ENCODE data around the gene EIF4H.
"Not testable (repeated sequence)": the region's sequence is repeated elsewhere in the genome, so short reads cannot be mapped to it uniquely, and the experiment has no call there.

Gene EIF4H

GRCh38 chr7:74202841-74203556, 28.8 kb downstream of the EIF4H start:
- no peak for DNase-seq

GRCh38 chr7:74203956-74204618, 29.9 kb downstream of the EIF4H start:
- no peak for DNase-seq

- not testable (repeated sequence) for DNase-seq
Measured at GRCh38 chr7:74206052-74206451, 31.9 kb downstream of the EIF4H start.

- DNase-seq: peak; percentile 30
Measured at GRCh38 chr7:74206589-74207120, 32.5 kb downstream of the EIF4H start.

- DNase-seq: no peak
Measured at GRCh38 chr7:74207586-74207985, 33.4 kb downstream of the EIF4H start.

- not testable (repeated sequence) for DNase-seq
Measured at GRCh38 chr7:74208241-74208640, 34.1 kb downstream of the EIF4H start.

GRCh38 chr7:74212661-74213060, 38.5 kb downstream of the EIF4H start:
- DNase-seq: no peak

- no peak for DNase-seq
Measured at GRCh38 chr7:74214816-74215630, 40.9 kb downstream of the EIF4H start.

- no peak for DNase-seq
Measured at GRCh38 chr7:74215921-74216320, 41.8 kb downstream of the EIF4H start.

- no peak for DNase-seq
Measured at GRCh38 chr7:74216361-74216761, 42.2 kb downstream of the EIF4H start.

GRCh38 chr7:74217455-74218342, 43.5 kb downstream of the EIF4H start:
- DNase-seq: no peak

GRCh38 chr7:74218343-74218698, 44.2 kb downstream of the EIF4H start:
- DNase-seq: no peak

- no peak for DNase-seq
Measured at GRCh38 chr7:74219416-74219815, 45.3 kb downstream of the EIF4H start.

GRCh38 chr7:74220229-74220628, 46.1 kb downstream of the EIF4H start:
- DNase-seq: no peak

GRCh38 chr7:74221713-74222112, 47.6 kb downstream of the EIF4H start:
- no peak for DNase-seq

GRCh38 chr7:74222851-74223710, 48.9 kb downstream of the EIF4H start:
- DNase-seq: no peak

GRCh38 chr7:74223711-74224510, 49.8 kb downstream of the EIF4H start:
- DNase-seq: no peak

GRCh38 chr7:74224511-74224832, 50.3 kb downstream of the EIF4H start:
- no peak for DNase-seq

- DNase-seq: not testable (repeated sequence)
Measured at GRCh38 chr7:74224907-74225306, 50.8 kb downstream of the EIF4H start.

- DNase-seq: no peak
Measured at GRCh38 chr7:74225400-74225799, 51.2 kb downstream of the EIF4H start.

- DNase-seq: no peak
Measured at GRCh38 chr7:74226633-74227032, 52.5 kb downstream of the EIF4H start.

Data from GOT3 (cell line).